ENCODE measurements around the gene KCNA2.

Gene KCNA2

DNA sequence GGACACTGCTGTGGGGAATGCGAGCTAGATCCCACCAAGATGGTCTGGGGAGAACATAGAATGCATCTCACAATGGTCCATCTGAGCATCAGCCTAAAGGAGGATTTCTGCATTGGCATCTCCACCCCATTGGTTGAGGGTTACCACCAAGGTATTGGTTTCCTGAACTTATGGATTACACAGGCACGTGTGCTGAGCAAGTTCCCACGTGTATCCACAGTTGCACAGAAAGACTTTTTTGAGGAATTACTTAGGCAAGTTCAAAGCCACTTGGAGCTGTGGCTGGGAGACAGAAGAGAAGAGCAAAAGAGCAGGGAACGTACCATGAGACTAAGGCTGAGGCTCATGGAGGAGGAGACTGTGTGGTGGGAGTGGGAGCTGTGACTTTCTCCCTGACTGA, 43.1 kb downstream of the KCNA2 start:
- DNase-seq, result no peak

DNA sequence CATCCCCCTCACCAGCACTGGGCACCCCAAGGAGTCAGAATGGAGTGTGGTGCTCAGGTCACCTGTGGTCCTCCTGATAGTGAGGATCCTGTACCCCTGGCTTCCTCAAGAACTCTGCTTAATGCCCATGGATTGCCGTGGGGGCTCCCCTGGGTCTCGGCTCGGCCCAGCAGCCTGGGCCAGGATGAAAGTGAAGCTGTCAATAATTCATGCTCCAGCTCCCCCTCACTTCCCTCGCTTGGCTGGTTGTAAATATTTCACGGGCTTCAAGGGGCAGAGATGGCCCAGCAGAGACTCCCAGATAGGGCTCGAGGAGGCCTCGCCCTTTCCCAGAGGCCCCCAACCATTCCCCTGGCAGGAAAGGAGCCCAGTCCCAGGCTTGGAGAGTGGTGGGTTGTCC, 44.6 kb downstream of the KCNA2 start:
- no peak for DNase-seq

DNA sequence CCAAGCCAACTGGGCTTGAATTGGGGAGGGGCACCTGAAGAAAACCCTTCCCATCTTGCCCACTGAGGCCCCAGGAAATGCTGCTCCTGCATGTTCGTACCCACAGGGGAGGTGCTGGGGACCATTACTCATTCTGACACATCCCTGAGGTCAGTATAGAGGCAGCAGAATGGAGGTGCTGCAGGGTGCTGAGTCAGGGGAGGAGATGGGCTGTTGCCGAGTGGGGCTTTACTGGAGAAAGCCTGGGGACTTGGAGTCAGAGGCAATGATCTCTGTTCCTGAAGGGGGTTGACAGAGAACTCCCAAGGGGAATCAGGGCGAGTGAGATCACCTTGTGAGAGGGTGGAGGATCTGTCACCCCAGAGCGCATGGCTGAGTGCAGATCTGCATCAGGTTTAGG, 47.0 kb downstream of the KCNA2 start:
- DNase-seq, result peak; percentile 28

DNA sequence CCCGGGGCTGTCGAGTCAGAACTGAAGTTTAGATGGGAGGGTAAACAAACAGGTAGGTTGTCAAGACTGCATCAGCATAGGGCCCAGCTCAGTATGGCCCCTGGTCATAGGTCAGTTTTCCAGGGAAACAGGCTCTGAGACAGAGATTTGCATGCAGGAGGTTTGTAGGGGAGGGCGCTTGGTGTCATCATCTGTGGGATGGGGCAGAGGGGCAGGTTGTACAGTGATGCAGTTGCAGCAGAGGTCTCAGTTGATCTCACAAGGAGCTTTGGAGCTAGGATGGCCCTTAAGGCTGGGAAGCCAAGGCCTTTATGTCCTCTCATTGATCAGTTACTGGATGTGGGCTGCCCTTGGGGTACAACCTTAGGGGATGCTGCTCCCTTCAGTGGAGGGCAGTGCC, 48.7 kb downstream of the KCNA2 start:
- DNase-seq, result no peak

DNA sequence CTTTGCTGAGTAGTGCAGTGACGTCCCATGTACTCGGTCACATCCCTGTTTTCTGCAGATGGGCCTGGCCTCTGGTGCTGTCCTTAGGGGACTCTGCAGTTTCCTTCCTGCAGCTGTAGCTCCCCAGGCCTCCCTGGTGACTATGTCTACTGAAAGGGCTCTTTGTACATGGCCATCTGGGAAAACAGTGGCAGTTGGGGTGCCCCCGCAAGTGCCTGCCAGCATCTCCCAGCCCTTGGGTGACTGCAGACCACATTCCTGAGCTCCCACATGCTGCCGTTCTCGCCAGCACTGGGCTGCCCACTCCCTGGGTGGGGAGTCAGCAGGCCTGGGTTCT, 49.7 kb downstream of the KCNA2 start:
- no peak for DNase-seq

DNA sequence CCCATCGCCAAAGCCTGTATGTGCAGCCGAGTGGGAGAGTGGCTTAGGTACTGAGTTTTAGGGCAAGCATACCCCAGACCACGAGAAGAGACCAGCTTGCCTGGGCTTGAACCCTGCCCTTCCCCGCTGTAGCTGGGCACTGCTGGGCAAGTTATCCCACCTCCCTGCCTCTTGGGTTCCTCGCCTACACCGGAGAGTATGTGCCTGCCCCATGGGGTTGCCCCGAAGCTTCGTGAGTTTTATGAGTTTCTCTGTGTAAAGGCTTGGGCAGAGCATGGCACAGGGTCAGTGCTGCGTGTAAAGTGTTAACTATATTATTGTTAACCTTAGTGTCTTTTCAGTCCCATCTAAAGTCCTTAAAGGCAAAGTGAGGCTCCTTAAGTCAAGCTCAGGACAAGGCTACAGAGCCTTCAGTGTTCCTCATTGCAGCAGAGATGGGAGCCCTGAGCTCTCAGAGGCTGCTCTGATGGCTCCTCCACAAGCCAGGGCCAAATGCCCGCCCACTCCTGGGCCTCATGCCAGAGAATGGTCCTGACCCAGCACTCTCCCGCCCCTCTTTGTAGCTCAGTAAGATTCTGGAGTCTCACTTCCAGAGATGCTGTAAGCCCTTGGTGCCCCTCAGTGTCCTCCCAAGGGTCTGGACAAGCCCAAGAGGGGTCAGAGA, 50.2 kb downstream of the KCNA2 start:
- no peak for DNase-seq

DNA sequence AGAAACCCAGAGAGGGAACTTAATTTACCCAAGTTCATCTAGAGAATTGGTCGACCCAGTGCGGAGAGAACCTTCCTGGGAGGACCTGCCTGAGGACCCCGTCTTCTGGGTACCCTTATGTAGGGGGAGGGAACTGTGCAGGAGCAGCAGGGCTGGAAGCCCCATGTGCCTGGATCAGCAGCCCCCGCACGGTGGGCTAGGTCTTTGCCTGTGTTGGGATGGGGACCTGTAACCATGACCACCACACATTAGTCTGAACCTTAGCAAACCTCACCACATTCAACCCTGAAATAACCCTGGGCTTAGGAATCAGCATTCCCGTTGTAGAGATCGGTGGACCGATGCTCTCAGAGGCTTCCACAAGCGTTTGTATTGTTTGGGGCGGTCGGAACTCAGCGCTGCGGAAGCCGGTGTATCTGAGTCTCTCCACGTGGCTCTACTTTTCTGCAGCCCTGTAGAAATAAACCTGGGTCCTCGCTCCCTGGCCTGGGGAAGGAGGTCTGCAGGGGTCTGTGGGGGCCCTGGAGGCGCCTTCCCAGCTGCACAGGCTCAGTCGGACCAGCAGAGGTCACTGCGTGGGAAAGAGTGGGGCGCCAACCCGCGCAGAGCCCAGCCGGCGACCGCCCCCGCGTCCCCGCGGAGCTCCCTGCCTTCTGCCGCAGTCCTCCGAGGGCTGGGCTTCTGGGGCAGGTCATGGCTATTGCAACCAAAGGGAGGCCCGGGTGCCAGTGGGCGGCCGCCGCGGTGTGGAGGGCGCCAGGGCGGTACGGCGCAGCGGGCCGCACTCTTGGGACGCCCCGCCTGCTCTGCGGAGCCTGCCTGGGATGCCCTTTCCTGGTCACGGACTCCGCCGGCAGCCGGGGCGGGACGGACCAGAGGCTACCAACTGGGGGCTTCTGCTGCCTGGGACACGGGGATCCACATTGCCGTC, 51.0 kb downstream of the KCNA2 start:
- peak; percentile 75 for DNase-seq

DNA sequence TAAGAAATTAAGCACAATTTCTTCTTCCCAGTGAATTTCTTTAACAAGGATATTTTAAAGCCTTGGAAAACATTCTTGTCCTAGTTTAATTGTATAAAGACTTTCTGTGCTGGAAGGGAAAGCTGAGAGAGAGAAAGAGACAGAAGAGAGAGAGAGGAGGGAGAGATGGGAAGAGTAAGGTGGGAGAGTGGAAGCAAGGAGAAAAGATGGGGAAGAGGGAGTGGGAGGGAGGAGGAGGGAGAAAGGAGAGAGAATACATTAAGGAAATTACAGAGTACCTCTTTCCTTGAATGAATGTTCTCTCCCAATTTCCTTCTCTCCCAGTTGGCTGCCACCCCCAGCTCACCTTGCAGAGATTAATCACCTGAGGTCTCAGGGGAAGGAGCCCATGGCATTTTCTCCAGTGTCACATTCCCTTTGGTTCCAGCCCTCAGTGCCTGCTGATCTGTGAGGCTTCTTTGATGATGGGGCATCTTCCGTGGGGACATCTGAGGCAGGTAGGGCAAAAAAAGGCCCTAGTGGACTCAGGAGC, 54.8 kb downstream of the KCNA2 start:
- no peak for DNase-seq

DNA sequence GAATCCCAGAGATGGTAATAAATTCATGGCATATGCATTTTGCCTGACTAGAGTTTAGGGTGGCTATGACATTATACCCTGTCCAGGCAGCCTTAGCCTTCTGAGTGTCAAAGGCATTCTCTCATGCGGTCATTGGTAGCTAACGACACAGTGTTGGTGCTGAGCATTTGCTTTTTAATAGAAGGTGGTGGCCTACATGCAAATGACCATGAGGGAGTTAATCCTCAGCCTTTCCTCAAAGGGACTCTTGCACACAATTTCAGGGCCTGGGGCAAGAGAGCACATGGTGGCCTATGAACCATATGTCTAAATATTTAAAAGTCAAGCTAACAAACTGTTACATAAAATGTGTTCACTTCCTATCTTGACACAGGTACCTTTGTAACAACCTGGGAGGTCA, 56.3 kb downstream of the KCNA2 start:
- DNase-seq, result no peak

DNA sequence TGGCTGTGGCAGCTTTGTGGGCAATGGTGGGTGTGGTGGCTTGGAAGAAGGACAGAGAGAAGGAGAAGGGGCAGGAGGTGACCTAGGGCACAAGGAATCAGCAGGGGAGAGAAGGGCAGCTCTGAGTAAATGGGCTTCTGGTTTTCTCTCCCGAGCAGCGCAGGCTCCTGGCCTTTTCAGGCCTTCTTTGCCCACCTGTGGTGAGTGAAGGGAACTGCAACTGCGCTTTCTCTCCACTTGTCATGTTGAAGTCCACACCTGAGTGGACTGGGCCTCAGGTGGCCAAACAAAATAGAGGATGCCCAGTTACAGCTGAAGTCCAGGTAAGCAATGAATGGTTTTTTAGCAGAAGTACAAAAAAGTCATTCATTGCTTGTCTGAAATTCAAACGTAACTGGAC, 57.8 kb downstream of the KCNA2 start:
- no peak for DNase-seq

DNA sequence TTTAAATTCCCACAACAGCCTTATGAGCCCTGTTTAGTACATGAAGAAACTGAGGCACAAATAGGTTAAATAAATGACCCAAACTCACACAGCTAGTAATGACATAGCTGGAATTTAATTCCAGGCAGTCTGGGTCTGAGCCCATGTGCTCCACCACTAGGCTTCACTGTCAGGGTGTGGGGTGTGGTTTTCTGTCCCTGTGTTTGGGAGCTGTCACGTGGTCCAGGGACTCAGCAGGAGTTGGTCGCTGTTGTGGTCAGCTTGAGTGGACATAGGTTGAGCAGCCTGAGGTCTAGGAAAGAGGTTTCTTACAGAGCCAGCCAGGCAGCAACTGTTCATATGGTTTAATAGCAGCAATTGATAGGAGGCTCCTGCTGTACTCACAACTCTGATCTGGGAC, 59.1 kb downstream of the KCNA2 start:
- no peak for DNase-seq

DNA sequence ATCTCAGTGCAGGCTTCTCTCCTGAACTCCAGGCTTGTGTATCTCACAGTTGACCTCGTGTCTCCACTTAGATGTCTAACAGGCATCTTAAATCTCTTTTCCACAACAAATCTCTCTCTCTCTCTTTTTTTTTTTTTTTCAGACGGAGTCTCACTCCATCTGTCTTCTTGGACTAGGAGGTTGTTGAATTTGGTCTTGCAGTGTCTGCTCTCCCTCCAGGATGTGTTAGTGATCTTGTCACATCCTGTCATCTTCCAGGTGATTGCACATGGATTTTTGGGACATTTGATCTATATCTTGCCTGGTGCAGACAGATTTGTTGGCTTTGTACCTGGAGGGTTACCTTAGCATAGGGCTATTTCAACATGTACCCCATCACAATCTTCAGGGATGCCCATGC, 60.7 kb downstream of the KCNA2 start:
- DNase-seq, result no peak

DNA sequence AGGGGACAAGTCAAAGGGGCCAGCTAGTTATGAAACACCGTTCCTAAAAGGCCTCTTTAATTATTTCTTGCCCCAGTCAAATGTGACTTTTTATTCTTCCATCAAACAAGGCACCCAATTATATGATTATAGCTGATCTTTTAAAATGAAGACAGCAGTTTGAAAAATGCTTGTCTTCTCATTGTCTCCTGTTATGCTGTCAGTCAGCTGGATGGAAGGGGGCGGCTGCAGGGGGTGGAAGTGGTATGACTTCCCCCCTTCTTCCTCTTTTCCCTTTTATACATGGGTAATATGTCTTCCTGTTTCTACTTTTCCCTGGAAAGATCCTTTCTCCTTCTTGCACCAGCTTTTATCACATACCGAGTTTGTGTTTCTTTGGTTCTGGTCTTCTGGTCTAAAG, 61.4 kb downstream of the KCNA2 start:
- no peak for DNase-seq
